Retinal pigment epithelial cell (primary cell): Measurements from ENCODE around the gene SPAG5.

Experiments used
- DNase-seq: peaks from one replicate; pipeline ENCODE4 v3.0.0-alpha.2; 2010; ENCODE audit warnings: low read depth
- H3K4me3 ChIP-seq: 2 replicates; pipeline ENCODE4 v1.5.1; 2011; ENCODE audit warnings: mild to moderate bottlenecking, low read length, control low read depth, moderate library complexity
- CTCF ChIP-seq: conservative IDR thresholded peaks from 2 replicates; pipeline ENCODE4 v1.5.1; 2011; ENCODE audit warnings: low read depth, low read length, control low read depth, inconsistent platforms

The SPAG5 gene

GRCh38 chr17:28544402-28545140 lies 54.3 kb downstream of the SPAG5 start:
- H3K4me3 ChIP-seq = no peak overlapping the region
- no peak for TF ChIP-seq CTCF
- no peak for DNase-seq

GRCh38 chr17:28541439-28541838 lies 57.4 kb downstream of the SPAG5 start:
- TF ChIP-seq CTCF = no peak
- H3K4me3 ChIP-seq = no peak overlapping the region
- no peak for DNase-seq

GRCh38 chr17:28540231-28540630 lies 58.6 kb downstream of the SPAG5 start:
- no peak for DNase-seq
- no peak for TF ChIP-seq CTCF
- H3K4me3 ChIP-seq = no peak overlapping the region

DNA sequence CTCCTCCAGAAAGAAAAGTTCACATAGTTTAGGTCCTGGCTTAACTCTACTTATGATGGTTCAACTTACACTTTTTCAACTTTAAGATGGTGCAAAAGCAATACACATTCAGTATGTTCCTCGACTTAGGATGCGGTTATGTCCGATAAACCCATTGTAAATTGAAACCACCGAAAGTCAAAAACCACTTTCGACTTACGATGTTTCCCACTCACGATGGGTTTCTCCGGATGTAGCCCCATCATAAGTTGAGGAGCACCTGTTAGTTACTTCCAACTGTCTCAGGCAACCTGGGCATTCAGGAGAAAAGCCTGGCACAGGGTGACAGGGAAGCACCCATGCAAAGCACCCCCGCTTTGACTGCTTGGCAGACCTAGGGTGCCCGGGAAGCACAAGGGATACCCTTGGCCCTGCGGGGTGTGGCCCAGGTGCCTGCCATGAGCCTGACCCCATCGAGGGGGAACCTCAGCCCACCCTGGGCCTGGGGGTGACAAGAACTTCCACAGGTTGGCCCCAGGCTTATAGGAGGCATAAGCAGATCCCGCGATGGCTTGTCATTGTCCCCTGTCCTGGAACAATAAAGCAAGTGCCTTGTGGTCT lies 60.4 kb downstream of the SPAG5 start:
- TF ChIP-seq CTCF = no peak
- DNase-seq = no peak
- no peak overlapping the region for H3K4me3 ChIP-seq

DNA sequence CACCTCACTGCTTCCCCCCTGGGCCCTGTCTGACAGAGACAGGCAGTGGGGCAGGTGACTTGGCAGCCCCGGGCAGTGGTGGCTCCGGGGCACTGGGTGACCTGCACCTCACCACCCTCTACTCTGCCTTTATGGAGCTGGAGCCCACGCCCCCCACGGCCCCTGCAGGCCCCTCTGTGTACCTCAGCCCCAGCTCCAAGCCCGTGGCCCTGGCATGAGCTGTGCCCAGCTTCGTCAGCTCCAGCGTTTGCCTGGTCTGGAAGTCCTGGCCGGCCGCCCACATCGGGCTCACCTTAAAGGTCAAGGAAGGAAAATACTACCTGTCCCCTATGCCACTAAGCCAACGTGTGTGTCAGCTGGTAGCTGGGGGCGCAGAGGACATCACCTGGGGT lies 61.6 kb downstream of the SPAG5 start:
- no peak for DNase-seq
- H3K4me3 ChIP-seq = no peak overlapping the region
- no peak for TF ChIP-seq CTCF

DNA sequence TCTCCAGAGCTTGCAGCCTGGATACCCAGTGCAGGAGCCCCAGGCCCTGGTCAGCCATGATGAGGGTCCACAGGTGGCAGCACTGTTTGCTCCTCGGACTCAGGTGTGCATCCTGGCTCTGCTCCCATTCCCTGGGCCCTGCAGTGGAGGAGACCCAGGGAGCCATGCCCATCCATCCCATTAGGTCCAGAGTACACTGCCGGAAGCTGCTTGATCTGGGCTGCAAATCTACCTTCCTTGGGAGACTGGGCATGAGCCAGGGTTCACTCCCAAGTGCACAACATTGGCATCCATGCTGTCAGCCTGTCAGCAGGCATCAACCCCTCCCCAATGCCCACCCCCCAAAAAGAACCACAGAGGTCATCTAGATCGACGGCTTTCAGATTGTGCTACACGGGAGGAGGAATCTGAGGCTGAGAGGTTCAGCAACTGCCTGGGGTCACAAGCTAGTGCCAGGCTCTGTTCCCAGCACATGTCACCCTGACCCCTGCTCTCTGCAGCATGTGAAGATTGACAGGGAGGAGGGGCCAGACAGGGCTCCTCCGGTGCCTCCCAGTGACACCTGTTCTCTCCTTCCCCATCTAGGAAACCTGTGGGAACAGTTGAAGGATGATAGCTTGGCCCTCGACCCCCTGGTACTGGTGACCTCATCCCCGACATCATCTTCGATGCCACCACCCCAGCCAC lies 62.1 kb downstream of the SPAG5 start:
- H3K4me3 ChIP-seq = no peak overlapping the region
- DNase-seq = no peak
- no peak for TF ChIP-seq CTCF
